Left ventricle myocardium inferior (tissue), 1 donor: ENCODE measurements around the gene PCBP3. TPM values are rescaled to one million over a fixed set of nuclear protein-coding genes. Genes with fewer than 3 reads are reported as not detected.
"Not testable (repeated sequence)": the region's sequence is repeated elsewhere in the genome, so short reads cannot be mapped to it uniquely, and the experiment has no call there.

ENCODE experiments used
- DNase-seq: peaks from one replicate; pipeline ENCODE4 v3.0.0-alpha.2; 2020
- H3K27ac ChIP-seq: fragments of 200-600 bp; replicated peaks from 2 replicates; pipeline ENCODE4 v1.8.0; 2021
- H3K27me3 ChIP-seq: fragments of 200-600 bp; 2 replicates; pipeline ENCODE4 v1.8.0; 2021; ENCODE audit warnings: low read depth
- H3K36me3 ChIP-seq: fragments of 200-600 bp; 2 replicates; pipeline ENCODE4 v1.8.0; 2021
- H3K4me1 ChIP-seq: fragments of 200-600 bp; 2 replicates; pipeline ENCODE4 v1.8.0; 2021
- H3K4me3 ChIP-seq: fragments of 200-600 bp; 2 replicates; pipeline ENCODE4 v1.8.0; 2021; ENCODE audit warnings: mild to moderate bottlenecking, moderate library complexity
- H3K9me3 ChIP-seq: fragments of 200-600 bp; replicated peaks from 2 replicates; pipeline ENCODE4 v1.8.0; 2021
- intact Hi-C: fragments of 100-400 bp; cut with micrococcal nuclease; formaldehyde crosslinking; loops from one replicate; pipeline ENCODE4 v1.11.0; 2022
- total RNA-seq: library from RNA; stranded (reverse); fragmentation: NEBNext Ultra II Directional; extraction: Animal tissue kit (Norgen Biotek cat#: 25700); gene quantifications from one replicate; pipeline ENCODE4 v1.2.1, GENCODE V29; 2021
- TF ChIP-seq, protein P1 (sequence below): fragments of 200-600 bp; IDR thresholded peaks from 2 replicates; pipeline ENCODE4 v1.8.0; 2021; ENCODE audit warnings: antibody characterized with exemption, mild to moderate bottlenecking, borderline replicate concordance
- donor health status: DM: no; HTN: yes; CAD: no; lungs with severe emphysema.

The PCBP3 gene
- total RNA-seq, 1 donor from 2014 or later: 2.9 TPM

DNA sequence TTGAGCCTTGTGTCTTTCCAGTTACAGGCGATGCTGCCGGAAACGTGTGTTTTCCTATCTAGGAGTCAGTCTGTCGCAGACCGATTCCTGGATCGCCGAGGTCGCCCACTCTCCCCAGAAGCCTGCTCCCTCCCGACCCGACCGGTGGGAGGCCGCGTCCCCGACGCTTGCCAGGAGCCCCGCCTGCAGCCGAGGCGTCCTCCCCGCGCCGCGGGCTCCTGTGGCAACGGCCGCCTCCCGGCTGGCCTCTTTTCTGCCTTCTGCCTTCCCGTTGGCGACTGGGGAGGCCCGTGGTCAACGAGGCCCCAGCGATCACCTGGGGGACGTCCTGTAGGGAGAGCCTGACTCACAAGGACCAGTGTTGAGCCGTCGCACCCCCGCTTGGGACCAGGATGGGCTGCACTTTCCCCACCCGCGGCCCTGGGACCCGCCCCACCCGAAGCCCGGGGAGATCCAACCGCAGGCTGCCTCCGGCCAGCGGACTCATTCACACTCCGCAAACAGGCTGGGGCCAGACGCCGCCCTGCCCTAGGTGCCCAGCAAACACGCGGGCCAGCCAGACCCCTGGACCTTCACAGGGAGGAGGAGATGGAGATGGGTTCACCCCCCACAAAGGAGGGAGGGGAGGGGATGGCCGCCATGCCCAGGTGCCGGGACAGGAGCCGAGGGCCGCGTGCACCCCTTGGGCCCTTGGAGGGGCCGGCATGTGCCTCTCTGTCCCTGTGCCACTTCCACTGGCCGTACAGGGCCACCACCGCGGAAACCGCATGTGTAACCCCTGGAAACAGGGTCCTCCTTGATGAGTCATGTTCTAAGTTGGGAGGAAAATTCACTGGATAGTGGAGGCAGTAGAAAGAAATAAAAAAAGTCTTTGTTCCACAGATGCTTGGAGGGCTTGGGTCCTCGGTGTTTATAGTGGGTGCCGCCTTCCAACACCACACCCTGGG, 330.8 kb downstream of the PCBP3 start:
- no peaks in the 10 kb centered on the region for H3K27me3 ChIP-seq
- H3K9me3 ChIP-seq: no peaks in the 10 kb centered on the region
- TF ChIP-seq, protein P1, sequence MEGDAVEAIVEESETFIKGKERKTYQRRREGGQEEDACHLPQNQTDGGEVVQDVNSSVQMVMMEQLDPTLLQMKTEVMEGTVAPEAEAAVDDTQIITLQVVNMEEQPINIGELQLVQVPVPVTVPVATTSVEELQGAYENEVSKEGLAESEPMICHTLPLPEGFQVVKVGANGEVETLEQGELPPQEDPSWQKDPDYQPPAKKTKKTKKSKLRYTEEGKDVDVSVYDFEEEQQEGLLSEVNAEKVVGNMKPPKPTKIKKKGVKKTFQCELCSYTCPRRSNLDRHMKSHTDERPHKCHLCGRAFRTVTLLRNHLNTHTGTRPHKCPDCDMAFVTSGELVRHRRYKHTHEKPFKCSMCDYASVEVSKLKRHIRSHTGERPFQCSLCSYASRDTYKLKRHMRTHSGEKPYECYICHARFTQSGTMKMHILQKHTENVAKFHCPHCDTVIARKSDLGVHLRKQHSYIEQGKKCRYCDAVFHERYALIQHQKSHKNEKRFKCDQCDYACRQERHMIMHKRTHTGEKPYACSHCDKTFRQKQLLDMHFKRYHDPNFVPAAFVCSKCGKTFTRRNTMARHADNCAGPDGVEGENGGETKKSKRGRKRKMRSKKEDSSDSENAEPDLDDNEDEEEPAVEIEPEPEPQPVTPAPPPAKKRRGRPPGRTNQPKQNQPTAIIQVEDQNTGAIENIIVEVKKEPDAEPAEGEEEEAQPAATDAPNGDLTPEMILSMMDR: no peak
- H3K27ac ChIP-seq: peak overlapping the region; percentile 97
- H3K4me3 ChIP-seq: peak overlapping the region; percentile 69
- H3K36me3 ChIP-seq: no peaks in the 10 kb centered on the region
- intact Hi-C loops: loop anchor here (10.0 kb wide), 1 partner anchor 130 kb away; no protein-coding TSS in a partner anchor
- peak; percentile 70 for DNase-seq
- H3K4me1 ChIP-seq: peaks cover 78% of the 10 kb centered on the region

DNA sequence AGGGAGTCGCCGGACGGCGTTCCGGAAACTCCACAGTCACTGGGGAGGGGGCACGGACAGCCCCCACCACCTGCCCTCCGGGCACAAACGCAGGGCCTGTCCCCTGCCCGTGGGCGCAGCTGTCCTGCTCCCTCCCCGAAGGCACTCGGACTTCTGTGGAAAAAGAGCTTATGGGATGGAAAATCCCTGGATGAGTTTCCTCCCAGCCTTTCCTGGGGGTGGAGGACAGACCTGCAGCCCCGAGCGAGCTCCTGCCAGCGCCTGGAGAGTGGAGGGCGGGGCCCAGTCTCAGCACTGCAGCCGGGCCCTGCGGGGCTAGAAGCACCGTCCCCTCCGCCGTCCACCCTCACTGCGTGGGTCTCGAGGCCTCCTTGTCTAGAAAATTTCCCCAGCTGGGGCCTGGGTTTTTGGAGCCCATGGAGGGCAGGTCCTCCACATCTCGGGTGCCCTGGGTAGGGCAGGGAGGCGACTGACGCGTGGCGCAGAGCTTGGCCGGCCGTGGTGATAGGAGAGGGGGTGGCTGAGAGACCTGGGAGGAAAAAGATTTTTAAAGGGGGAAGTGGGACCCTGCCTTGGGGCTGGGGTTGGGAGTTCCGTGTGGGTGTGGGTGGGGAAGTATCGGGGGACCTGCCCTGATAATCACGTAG, 331.6 kb downstream of the PCBP3 start:
- intact Hi-C loops: loop anchor here (10.0 kb wide), 1 partner anchor 130 kb away; no protein-coding TSS in a partner anchor
- H3K4me3 ChIP-seq: peak overlapping the region; percentile 69
- H3K4me1 ChIP-seq: peaks cover 80% of the 10 kb centered on the region
- no peaks in the 10 kb centered on the region for H3K9me3 ChIP-seq
- peak; percentile 77 for DNase-seq
- no peaks in the 10 kb centered on the region for H3K27me3 ChIP-seq
- H3K27ac ChIP-seq: peak overlapping the region; percentile 97
- H3K36me3 ChIP-seq: no peaks in the 10 kb centered on the region
- TF ChIP-seq, protein P1: no peak

DNA sequence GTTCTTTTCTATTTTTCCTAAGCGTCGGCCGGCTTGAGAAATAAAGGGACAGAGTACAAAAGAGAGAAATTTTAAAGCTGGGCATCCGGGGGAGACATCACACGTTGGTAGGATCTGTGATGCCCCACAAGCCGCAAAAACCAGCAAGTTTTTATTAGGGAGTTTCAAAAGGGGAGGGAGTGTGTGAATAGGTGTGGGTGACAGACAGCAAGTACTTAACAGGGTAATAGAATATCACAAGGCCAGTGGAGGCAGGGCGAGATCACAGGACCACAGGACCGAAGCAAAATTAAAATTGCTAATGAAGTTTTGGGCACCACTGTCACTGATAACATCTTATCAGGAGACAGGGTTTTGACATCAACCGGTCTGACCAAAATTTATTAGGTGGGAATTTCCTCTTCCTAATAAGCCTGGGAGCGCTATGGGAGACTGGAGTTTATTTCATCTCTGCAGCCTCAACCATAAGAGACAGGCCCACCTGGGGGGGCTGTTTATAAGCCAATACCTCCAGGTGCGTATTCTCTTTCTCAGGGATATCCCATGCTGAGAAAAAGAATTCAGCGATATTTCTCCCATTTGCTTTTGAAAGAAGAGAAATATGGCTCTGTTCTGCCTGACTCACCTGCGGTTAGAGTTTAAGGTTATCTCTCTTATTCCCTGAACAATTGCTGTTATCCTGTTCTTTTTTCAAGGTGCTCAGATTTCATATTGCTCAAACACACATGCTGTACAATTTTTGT, 332.3 kb downstream of the PCBP3 start:
- not testable (repeated sequence) for H3K9me3 ChIP-seq, H3K27me3 ChIP-seq, H3K36me3 ChIP-seq, DNase-seq
- intact Hi-C loops: loop anchor here (10.0 kb wide), 1 partner anchor 129 kb away; no protein-coding TSS in a partner anchor
- Histone ChIP-seq H3K27ac (peak overlapping the region; percentile 97), H3K4me3 (peak overlapping the region; percentile 69), H3K4me1 (peaks cover 73% of the 10 kb centered on the region)

DNA sequence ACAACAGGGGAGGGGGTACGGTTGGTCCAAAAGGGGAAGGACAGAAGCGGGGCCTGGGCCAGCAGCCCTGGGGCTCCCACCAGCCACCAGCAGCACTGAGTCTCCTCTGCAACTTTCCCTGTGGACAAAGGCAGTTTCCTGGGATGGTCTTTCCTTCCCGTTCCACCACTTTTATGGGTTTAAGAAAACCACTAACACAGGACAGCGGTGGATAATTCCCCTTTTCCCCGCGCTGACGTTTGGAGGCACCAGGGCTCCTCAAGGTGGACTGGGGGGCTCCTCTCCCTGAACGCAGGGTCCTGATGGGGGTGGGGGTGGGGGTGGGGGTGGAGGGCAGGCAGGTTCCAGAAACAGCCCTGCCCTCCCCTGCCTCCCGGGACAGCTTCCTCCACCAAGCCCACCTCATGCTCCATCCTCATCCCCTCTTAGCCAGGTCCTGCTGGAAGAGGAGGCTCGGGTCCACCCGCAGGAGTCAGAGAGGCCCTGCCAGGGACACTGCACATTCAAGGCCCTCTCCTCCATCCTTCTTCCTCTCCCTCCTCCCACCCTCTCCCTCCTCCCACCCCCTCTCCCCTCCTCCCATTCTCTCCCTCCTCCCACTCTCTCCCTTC, 333.3 kb downstream of the PCBP3 start:
- TF ChIP-seq, protein P1: no peak
- DNase-seq: peak; percentile 13
- H3K27ac ChIP-seq: peak overlapping the region; percentile 97
- no peaks in the 10 kb centered on the region for H3K36me3 ChIP-seq
- H3K4me3 ChIP-seq: no peak overlapping the region
- intact Hi-C loops: loop anchor here (10.0 kb wide), 1 partner anchor 128 kb away; no protein-coding TSS in a partner anchor
- H3K27me3 ChIP-seq: no peaks in the 10 kb centered on the region
- peaks cover 69% of the 10 kb centered on the region for H3K4me1 ChIP-seq
- no peaks in the 10 kb centered on the region for H3K9me3 ChIP-seq

DNA sequence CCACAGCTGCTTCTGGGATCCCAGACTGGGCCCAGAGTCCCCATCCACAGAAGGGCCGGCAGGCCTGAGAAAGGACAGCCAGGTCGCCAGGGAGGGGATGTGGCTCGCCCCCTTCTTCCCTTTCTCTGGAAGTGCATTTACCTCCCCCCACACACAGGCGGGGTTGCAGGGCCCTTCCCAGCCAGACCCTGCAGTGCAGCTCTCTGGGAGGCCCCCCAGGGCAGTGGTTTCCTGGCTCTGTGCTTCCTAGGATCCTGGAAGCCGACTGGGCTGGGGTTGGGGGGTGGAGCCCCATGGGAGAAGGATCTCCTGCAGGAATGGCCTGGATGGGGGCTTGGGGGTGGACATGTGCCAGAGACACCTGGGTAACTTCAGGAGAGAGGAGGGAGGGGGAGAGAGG, 333.9 kb downstream of the PCBP3 start:
- intact Hi-C loops: loop anchor here (10.0 kb wide), 1 partner anchor 127 kb away; no protein-coding TSS in a partner anchor
- no peaks in the 10 kb centered on the region for H3K36me3 ChIP-seq
- peak; percentile 50 for DNase-seq
- peak overlapping the region; percentile 97 for H3K27ac ChIP-seq
- TF ChIP-seq, protein P1: no peak
- H3K4me3 ChIP-seq: peak overlapping the region; percentile 43
- H3K9me3 ChIP-seq: no peaks in the 10 kb centered on the region
- H3K4me1 ChIP-seq: peaks cover 69% of the 10 kb centered on the region
- H3K27me3 ChIP-seq: no peaks in the 10 kb centered on the region
